RWPE2 (cell line): ENCODE data around the gene PPP1R7.

Experiments
- ATAC-seq: fragments of 200-7000 bp; cut with Tn5 transposase; 3 replicates; pipeline ENCODE4 v1.9.1; 2021; ENCODE audit warnings: low read depth
- DNase-seq: peaks from one replicate; pipeline ENCODE4 v3.0.0-alpha.2; 2020; ENCODE audit warnings: low spot score
- H3K27ac ChIP-seq: fragments of 450-650 bp; 2 replicates; pipeline ENCODE4 v1.5.1; 2017; ENCODE audit warnings: mild to moderate bottlenecking; ENCODE audit not compliant: poor library complexity, severe bottlenecking
- H3K27me3 ChIP-seq: fragments of 250-450 bp; sonication (Bioruptor Pico); 2 replicates; pipeline ENCODE4 v1.5.1; 2021; ENCODE audit warnings: mild to moderate bottlenecking, moderate library complexity; ENCODE audit not compliant: insufficient read depth, poor library complexity, severe bottlenecking
- H3K36me3 ChIP-seq: fragments of 250-450 bp; sonication (Bioruptor Pico); 2 replicates; pipeline ENCODE4 v1.5.1; 2020; ENCODE audit warnings: low read depth, mild to moderate bottlenecking, moderate library complexity
- H3K4me1 ChIP-seq: fragments of 250-450 bp; sonication (Bioruptor Pico); 2 replicates; pipeline ENCODE4 v1.5.1; 2021; ENCODE audit warnings: mild to moderate bottlenecking, moderate library complexity; ENCODE audit not compliant: insufficient read depth, poor library complexity, severe bottlenecking
- H3K4me3 ChIP-seq: fragments of 250-450 bp; sonication (Bioruptor Pico); 2 replicates; pipeline ENCODE4 v1.5.1; 2021; ENCODE audit warnings: mild to moderate bottlenecking, moderate library complexity; ENCODE audit not compliant: severe bottlenecking
- H3K9me3 ChIP-seq: fragments of 250-450 bp; sonication (Bioruptor Pico); 2 replicates; pipeline ENCODE4 v1.5.1; 2021; ENCODE audit warnings: mild to moderate bottlenecking, moderate library complexity; ENCODE audit not compliant: severe bottlenecking
- CTCF ChIP-seq: fragments of 450-650 bp; IDR thresholded peaks from one replicate; pipeline ENCODE4 v1.5.1; 2017; ENCODE audit warnings: mild to moderate bottlenecking, moderate library complexity; ENCODE audit not compliant: poor library complexity, severe bottlenecking

Gene PPP1R7

GRCh38 chr2:241121008-241121407 is 29.3 kb upstream of the PPP1R7 start:
- Histone ChIP-seq H3K36me3 (peaks cover 34% of the 10 kb centered on the region), H3K9me3 (no peaks in the 10 kb centered on the region), H3K27me3 (no peaks in the 10 kb centered on the region), H3K4me3 (no peak overlapping the region), H3K4me1 (no peaks in the 10 kb centered on the region), H3K27ac (no peak overlapping the region)
- ATAC-seq (no peak), DNase-seq (no peak)
- TF ChIP-seq CTCF = no peak

DNA sequence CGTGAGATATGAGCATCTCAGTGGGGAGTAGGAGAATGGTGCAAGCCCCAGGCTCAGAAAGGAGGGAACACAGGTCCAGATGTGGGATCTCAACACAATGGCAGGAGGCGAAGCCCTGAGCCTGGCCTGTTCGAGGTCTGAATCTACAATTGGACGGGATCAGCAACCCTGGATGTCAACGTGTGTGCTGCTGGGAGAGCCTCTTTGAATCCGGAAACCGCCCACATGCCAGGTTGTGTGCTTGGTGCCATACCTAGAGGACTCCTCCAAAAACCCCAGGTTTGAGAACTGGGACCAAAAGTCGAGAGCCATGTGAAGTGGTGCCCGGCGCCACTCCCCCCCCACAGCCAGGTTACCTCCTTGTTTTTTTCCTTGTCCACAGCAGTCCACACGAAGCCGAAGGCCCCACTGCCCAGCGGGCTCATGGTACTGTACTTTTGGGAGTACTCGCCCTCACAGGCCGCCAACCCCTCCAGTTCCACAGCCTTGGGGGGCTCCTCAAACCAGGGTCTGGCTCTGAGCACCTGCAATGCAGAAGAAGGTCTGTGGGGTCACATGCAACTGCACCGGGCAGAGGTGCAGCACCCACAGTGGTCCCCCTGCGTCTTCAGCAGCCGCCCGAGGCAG is 27.8 kb upstream of the PPP1R7 start:
- no peak for TF ChIP-seq CTCF
- Histone ChIP-seq H3K36me3 (peaks cover 34% of the 10 kb centered on the region), H3K27ac (no peak overlapping the region), H3K4me3 (no peak overlapping the region), H3K27me3 (no peaks in the 10 kb centered on the region), H3K4me1 (no peaks in the 10 kb centered on the region), H3K9me3 (no peaks in the 10 kb centered on the region)
- ATAC-seq = no peak
- no peak for DNase-seq

DNA sequence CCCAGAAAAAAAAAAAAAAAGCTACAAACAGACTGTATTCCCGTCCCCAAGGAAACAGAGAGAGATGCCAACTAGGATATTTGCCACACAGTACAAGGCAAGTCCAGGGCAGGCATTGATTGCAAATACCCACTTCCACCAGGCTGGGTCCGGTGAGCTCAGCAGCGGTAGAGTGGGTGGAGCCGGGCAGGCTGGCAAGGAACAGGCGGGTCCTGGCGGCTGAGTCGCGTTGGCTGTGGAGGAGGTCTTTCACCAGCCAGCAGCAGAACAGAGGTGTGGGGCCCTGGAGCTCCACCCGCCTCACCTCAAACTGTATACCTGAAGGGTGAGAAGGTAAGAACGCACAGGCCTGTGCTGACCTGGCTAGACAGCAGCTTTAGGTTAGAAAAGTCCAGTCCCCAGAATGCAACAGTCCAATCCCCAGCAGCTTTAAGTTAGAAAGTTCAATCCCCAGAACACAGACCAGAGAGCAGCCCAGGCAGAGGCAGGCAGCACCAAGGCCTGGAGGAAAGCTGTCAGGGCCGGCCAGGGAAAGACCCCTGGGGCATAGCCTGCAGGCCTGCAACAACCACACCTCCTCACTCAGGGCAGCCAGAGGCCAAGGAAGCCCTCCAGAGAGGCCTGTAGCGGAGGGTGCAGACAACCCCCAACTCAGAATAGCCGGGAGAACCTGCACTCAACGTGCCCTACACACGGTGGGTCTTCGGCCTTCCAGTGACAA is 26.3 kb upstream of the PPP1R7 start:
- no peaks in the 10 kb centered on the region for H3K27me3 ChIP-seq
- no peak for TF ChIP-seq CTCF
- H3K4me3 ChIP-seq = no peak overlapping the region
- peaks cover 30% of the 10 kb centered on the region for H3K36me3 ChIP-seq
- no peak overlapping the region for H3K27ac ChIP-seq
- DNase-seq = no peak
- no peaks in the 10 kb centered on the region for H3K9me3 ChIP-seq
- peak; percentile 83 for ATAC-seq
- H3K4me1 ChIP-seq = no peaks in the 10 kb centered on the region

GRCh38 chr2:241125626-241126025 is 24.6 kb upstream of the PPP1R7 start:
- no peak overlapping the region for H3K4me3 ChIP-seq
- ATAC-seq (no peak), DNase-seq (no peak)
- no peaks in the 10 kb centered on the region for H3K27me3 ChIP-seq
- no peak for TF ChIP-seq CTCF
- H3K9me3 ChIP-seq = no peaks in the 10 kb centered on the region
- H3K4me1 ChIP-seq = no peaks in the 10 kb centered on the region
- peaks cover 20% of the 10 kb centered on the region for H3K36me3 ChIP-seq
- H3K27ac ChIP-seq = no peak overlapping the region

GRCh38 chr2:241126201-241126611 is 24.1 kb upstream of the PPP1R7 start:
- Histone ChIP-seq H3K27me3 (no peaks in the 10 kb centered on the region), H3K4me1 (no peaks in the 10 kb centered on the region), H3K27ac (no peak overlapping the region), H3K4me3 (no peak overlapping the region), H3K36me3 (peaks cover 14% of the 10 kb centered on the region), H3K9me3 (no peaks in the 10 kb centered on the region)
- DNase-seq = no peak
- TF ChIP-seq CTCF = no peak
- ATAC-seq = no peak
